ENCODE data around the gene BGLAP. TPM values are rescaled to one million over a fixed set of nuclear protein-coding genes. Genes with fewer than 3 reads are reported as not detected.

BGLAP gene
- total and polyA plus RNA-seq, 8 donors, result 1.5 to 1.9 TPM; not detected in 6

DNA sequence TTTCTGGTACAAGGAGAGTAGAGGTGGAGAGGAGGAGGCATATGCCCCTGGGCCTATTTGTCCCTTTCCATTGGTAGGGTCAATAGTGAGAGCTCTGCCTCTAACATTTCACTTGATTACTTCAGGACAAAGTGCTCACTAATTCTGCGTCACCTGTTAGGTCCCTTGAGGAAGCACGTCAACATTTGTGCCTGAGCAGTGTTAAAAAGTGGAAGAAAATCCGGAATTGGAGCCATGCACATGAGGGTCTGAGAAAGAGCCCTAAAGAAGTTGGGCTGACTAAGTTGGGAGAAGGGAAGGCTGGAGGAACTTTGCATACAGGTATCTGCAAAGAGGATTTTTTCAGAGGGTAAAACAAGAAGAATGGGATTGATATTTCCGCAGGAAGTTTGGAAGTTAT is 46.1 kb upstream of the BGLAP start:
- intact Hi-C loops (cut with DNase I; ENCODE audit: low total_unique reads), result no loop called here
- TF ChIP-seq, protein P1, sequence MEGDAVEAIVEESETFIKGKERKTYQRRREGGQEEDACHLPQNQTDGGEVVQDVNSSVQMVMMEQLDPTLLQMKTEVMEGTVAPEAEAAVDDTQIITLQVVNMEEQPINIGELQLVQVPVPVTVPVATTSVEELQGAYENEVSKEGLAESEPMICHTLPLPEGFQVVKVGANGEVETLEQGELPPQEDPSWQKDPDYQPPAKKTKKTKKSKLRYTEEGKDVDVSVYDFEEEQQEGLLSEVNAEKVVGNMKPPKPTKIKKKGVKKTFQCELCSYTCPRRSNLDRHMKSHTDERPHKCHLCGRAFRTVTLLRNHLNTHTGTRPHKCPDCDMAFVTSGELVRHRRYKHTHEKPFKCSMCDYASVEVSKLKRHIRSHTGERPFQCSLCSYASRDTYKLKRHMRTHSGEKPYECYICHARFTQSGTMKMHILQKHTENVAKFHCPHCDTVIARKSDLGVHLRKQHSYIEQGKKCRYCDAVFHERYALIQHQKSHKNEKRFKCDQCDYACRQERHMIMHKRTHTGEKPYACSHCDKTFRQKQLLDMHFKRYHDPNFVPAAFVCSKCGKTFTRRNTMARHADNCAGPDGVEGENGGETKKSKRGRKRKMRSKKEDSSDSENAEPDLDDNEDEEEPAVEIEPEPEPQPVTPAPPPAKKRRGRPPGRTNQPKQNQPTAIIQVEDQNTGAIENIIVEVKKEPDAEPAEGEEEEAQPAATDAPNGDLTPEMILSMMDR (IDR thresholded peaks at IDR 0.05), result no peak
- TF ChIP-seq POLR2A (IDR thresholded peaks at IDR 0.05) (no peak), POLR2AphosphoS5 (IDR thresholded peaks at IDR 0.05) (no peak), EP300 (IDR thresholded peaks at IDR 0.05) (no peak)
- Histone ChIP-seq H3K36me3 (peaks cover 10 to 46% (median 36%) of the 10 kb centered on the region in 4 donors), H3K4me1 (peaks cover 11 to 73% (median 35%) of the 10 kb centered on the region in 4 donors), H3K9me3 (no peaks in the 10 kb centered on the region), H3K4me3 (no peak overlapping the region), H3K27ac (no peak overlapping the region), H3K27me3 (no peaks in the 10 kb centered on the region)
- WGBS, 5 donors, result 60 to 69% (median 63%) methylated on average over 4 of the region's 4 CpGs
- no peak for DNase-seq

DNA sequence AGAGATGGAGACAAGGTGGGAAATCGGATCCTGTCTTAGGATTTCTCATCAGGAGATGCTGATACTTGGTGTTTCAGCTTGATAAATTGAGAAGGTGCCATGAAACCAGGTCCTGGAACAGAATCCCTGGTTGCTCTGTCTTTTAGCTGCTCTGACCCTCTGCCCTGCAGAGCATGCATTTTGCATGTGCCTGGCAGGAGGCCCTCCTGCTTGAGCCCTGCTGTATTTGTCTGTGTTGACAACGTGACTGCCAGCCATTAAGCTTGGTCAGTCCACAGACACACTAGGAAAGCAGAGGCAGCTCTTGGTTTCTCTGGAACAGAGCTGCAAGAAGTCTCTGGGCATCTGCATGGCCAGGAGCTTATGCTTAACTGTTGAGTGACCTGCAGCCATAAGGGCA is 45.5 kb upstream of the BGLAP start:
- Histone ChIP-seq H3K9me3 (no peaks in the 10 kb centered on the region), H3K36me3 (peaks cover 10 to 52% (median 42%) of the 10 kb centered on the region in 4 donors), H3K4me1 (peaks cover 11 to 79% (median 37%) of the 10 kb centered on the region in 4 donors), H3K27ac (no peak overlapping the region), H3K27me3 (no peaks in the 10 kb centered on the region), H3K4me3 (no peak overlapping the region)
- TF ChIP-seq EP300 (IDR thresholded peaks at IDR 0.05) (no peak), POLR2AphosphoS5 (IDR thresholded peaks at IDR 0.05) (no peak), POLR2A (IDR thresholded peaks at IDR 0.05) (no peak)
- TF ChIP-seq, protein P1 (IDR thresholded peaks at IDR 0.05), result no peak
- no peak for DNase-seq
- WGBS, 5 donors, result 47 to 66% (median 57%) methylated on average over 2 of the region's 2 CpGs
- intact Hi-C loops (cut with DNase I; ENCODE audit: low total_unique reads), result no loop called here

DNA sequence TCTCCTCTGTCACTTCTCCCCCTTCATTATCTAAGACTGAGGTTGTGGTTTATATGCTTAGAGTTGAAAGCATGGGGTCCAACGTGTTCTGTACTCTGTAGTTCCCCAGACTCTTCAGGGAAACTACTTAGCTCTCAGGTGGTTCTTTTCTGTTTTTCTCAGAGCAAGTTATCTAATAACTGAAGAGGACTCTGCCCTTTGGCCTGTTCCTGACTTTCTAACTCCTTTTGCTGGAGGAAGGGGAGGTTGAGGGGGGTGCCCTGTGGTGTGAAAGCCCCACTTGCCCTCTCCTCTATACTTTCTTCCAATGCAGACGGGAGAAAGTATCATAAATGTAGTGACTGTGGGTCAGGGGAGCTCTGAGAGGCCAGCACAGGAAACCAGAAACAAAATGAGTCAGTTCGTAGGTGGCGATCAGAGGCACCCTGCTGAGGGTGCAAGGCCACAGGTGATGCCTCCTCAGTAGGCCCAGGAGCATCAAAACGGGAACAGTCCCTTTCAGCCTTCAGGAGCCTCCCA is 43.1 kb upstream of the BGLAP start:
- intact Hi-C loops (cut with DNase I; ENCODE audit: low total_unique reads), result no loop called here
- 70 to 91% (median 75%) methylated on average over 5 of the region's 5 CpGs for WGBS, 5 donors
- no peak for DNase-seq

DNA sequence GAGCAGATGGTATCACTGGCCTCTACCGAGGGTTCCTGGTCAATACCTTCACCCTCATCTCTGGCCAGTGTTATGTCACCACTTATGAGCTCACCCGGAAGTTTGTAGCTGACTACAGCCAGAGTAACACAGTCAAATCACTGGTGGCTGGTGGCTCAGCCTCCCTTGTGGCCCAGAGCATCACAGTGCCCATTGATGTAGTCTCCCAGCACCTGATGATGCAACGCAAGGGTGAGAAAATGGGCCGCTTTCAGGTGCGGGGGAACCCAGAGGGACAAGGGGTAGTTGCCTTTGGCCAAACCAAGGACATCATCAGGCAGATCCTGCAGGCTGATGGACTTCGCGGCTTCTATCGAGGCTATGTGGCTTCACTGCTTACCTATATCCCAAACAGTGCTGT is 41.9 kb upstream of the BGLAP start:
- WGBS, 5 donors, result 88 to 95% (median 93%) methylated on average over 8 of the region's 8 CpGs
- peaks cover 16 to 78% (median 75%) of the 10 kb centered on the region in 4 donors for H3K36me3 ChIP-seq
- no peak overlapping the region for H3K27ac ChIP-seq
- no peak overlapping the region for H3K4me3 ChIP-seq
- H3K27me3 ChIP-seq, result no peaks in the 10 kb centered on the region
- intact Hi-C loops (cut with DNase I; ENCODE audit: low total_unique reads), result no loop called here
- no peak for DNase-seq
- TF ChIP-seq, protein P1 (IDR thresholded peaks at IDR 0.05), result no peak
- TF ChIP-seq EP300 (IDR thresholded peaks at IDR 0.05), result no peak
- no peak for TF ChIP-seq POLR2A (IDR thresholded peaks at IDR 0.05)
- TF ChIP-seq POLR2AphosphoS5 (IDR thresholded peaks at IDR 0.05), result no peak
- peaks cover 4 to 91% (median 26%) of the 10 kb centered on the region in 4 donors for H3K4me1 ChIP-seq
- H3K9me3 ChIP-seq, result no peaks in the 10 kb centered on the region

More for the DNA sequence above, 43.1 kb upstream of the BGLAP start:
- H3K36me3 ChIP-seq, result peaks cover 16 to 67% (median 65%) of the 10 kb centered on the region in 4 donors
- H3K4me3 ChIP-seq, result no peak overlapping the region
- H3K27me3 ChIP-seq, result no peaks in the 10 kb centered on the region
- H3K27ac ChIP-seq, result no peak overlapping the region
- H3K4me1 ChIP-seq, result peaks cover 11 to 92% (median 35%) of the 10 kb centered on the region in 4 donors
- TF ChIP-seq POLR2AphosphoS5 (IDR thresholded peaks at IDR 0.05) (no peak), POLR2A (IDR thresholded peaks at IDR 0.05) (no peak), EP300 (IDR thresholded peaks at IDR 0.05) (no peak)
- TF ChIP-seq, protein P1 (IDR thresholded peaks at IDR 0.05), result no peak
- H3K9me3 ChIP-seq, result no peaks in the 10 kb centered on the region

Data from stomach (tissue), 9 donors.